ENCODE results near the gene JAZF1.
"Not testable (repeated sequence)": the region's sequence is repeated elsewhere in the genome, so short reads cannot be mapped to it uniquely, and the experiment has no call there.

JAZF1 gene

DNA sequence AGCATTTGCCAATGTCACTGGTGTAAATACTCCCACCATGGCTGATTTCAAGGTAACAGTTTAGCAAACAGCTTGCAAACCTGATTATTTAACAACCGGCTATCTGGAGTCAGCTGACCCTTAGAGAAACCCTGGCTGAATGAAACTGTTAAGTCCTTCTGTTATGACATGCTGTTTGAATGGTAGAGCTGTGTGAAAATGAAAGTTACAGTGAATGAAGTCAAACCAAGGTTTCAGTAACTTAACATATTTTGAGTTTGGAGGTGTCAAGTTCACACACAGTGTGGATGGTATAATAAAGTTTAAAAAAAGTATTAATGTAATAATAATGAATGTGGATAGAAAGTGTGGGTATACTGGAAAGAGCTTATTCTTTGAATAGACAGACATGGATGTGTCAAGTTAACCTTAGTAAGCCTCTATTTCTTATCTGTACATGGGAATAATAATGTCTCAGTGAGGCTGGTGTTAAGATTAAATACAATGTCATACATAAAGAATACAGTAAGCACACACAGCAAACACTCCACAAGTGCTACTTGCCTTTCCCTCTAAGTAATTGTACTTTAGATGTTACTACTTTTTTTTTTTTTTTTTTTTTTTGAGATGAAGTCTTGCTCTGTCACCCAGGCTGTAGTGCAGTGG, 290.3 kb downstream of the JAZF1 start:
- TF ChIP-seq, protein P1, sequence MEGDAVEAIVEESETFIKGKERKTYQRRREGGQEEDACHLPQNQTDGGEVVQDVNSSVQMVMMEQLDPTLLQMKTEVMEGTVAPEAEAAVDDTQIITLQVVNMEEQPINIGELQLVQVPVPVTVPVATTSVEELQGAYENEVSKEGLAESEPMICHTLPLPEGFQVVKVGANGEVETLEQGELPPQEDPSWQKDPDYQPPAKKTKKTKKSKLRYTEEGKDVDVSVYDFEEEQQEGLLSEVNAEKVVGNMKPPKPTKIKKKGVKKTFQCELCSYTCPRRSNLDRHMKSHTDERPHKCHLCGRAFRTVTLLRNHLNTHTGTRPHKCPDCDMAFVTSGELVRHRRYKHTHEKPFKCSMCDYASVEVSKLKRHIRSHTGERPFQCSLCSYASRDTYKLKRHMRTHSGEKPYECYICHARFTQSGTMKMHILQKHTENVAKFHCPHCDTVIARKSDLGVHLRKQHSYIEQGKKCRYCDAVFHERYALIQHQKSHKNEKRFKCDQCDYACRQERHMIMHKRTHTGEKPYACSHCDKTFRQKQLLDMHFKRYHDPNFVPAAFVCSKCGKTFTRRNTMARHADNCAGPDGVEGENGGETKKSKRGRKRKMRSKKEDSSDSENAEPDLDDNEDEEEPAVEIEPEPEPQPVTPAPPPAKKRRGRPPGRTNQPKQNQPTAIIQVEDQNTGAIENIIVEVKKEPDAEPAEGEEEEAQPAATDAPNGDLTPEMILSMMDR (IDR thresholded peaks at IDR 0.05; ENCODE audit: low read length, missing control alignments) = no peak
- H3K4me3 ChIP-seq (replicated peaks; ENCODE audit: low read depth, low read length) = no peak overlapping the region
- DNase-seq (ENCODE audit: low read depth) = no peak

DNA sequence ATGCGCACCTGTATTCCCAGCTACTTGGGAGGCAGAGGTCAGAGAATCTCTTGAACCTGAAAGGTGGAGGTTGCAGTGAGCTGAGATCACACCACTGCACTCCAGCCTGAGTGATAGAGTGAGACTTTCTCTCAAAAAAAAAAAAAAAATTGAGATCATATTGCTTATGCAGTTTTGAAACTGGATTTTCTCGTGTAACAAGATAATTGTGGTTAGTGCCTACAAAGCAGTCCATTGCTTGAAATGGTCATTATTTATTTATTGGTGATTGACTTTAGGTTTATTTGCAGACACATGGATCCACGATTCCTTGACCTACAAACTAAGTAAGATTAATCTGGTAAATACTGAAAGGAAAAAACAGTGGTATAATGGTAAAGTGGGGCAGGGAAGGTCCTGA, 290.8 kb downstream of the JAZF1 start:
- H3K4me3 ChIP-seq (replicated peaks; ENCODE audit: low read depth, low read length) = no peak overlapping the region
- TF ChIP-seq, protein P1 (IDR thresholded peaks at IDR 0.05; ENCODE audit: low read length, missing control alignments) = no peak
- no peak for DNase-seq (ENCODE audit: low read depth)

DNA sequence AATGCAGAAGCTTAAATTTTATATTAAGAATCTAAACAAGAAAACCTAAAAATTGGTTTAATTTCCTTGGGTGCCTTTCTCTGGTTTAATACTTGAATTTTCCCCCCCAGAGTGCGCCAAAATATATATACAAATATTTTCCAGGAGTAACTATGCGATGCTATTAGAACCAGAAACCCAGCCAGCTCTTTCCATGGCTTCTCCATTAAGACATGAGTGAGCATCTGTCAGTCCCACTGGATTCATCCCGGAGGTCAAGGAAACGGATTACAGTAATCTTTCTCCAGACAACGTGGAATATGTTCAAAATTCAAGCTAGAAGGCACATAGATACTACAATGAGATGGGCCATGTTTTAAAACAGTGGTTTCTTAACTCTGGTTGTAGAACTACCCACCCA, 291.9 kb downstream of the JAZF1 start:
- no peak for DNase-seq (ENCODE audit: low read depth)
- H3K4me3 ChIP-seq (replicated peaks; ENCODE audit: low read depth, low read length) = no peak overlapping the region
- TF ChIP-seq, protein P1 (IDR thresholded peaks at IDR 0.05; ENCODE audit: low read length, missing control alignments) = no peak

DNA sequence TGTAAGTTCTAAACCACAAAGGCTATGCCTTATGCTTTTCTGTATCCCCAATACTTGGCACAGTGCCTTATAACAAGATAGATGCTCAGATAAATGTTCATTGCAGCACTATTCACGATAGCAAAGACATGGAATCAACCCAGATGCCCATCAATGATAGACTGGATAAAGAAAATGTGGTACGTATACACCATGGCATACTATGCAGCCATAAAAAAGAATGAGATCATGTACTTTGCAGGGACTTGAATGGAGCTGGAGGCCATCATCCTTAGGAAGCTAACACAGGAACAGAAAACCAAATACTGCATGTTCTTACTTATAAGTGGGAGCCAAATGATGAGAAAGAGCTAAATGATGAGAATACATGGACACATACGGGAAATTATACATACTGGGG, 293.9 kb downstream of the JAZF1 start:
- DNase-seq (ENCODE audit: low read depth); H3K4me3 ChIP-seq (replicated peaks; ENCODE audit: low read depth, low read length): not testable (repeated sequence)

DNA sequence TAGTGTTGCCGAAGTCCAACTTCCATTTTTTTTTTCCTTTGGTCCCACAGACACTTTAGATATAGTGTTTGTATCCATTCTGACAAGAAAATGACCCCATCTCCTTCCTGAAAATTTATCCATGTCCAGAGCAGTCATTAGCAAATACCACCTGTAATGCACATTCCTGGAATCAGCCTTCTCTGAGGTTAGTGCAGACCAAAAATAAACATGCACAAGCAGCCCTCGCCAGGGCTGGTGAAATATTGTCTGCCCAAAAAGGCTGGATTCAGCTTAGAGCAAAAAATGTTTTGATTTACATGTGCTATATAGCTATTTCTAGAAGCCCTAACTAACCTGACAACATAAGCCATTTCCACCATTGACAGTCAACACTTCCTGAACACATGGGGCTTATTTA, 294.9 kb downstream of the JAZF1 start:
- no peak overlapping the region for H3K4me3 ChIP-seq (replicated peaks; ENCODE audit: low read depth, low read length)
- no peak for DNase-seq (ENCODE audit: low read depth)
- TF ChIP-seq, protein P1 (IDR thresholded peaks at IDR 0.05; ENCODE audit: low read length, missing control alignments) = no peak

DNA sequence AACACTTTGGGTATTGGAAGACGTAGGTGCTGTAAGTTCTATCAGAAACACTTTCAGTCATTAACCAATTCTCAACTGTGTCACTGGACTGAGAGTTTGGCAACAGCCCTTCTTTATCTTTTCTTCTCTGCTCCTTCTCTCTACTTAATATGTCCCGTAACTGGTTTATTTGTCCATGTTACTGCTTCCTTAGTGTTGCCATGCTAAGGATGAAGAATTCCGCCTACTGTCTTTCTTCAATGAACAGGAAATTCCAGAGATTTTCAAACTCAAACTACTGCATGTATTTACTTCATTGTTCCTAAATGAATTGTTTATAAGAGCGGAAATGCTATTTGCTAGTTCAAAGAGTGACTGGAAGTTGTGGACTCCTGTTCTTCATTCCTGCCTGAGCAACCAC, 296.9 kb downstream of the JAZF1 start:
- peak; percentile 84 for DNase-seq (ENCODE audit: low read depth)
- TF ChIP-seq, protein P1 (IDR thresholded peaks at IDR 0.05; ENCODE audit: low read length, missing control alignments) = no peak
- no peak overlapping the region for H3K4me3 ChIP-seq (replicated peaks; ENCODE audit: low read depth, low read length)

DNA sequence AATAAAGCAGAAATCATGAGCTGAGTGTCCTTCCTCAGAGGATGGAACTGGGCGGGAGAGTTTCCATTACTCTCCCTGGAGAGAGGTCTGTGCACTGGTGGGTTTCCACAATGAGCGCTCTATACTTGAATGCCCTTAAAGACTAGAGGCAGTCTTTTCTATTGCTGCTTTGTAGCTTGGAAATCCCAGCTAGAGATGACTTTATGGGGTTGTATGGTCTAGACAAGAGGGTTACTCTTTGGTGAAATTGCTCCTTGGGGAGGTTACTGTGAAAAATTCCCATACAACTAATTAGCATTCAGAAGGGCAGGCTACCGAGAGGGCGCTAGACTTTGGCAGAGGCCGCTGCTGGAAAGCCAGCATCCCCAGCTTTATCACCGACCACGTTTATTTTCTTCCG, 303.8 kb downstream of the JAZF1 start:
- DNase-seq (ENCODE audit: low read depth) = no peak
- TF ChIP-seq, protein P1 (IDR thresholded peaks at IDR 0.05; ENCODE audit: low read length, missing control alignments) = no peak
- no peak overlapping the region for H3K4me3 ChIP-seq (replicated peaks; ENCODE audit: low read depth, low read length)
